ENCODE data around the gene CPS1.

GRCh38 chr2:210577263-210578071 is 21.1 kb downstream of the CPS1 start:
- peak; percentile 24 to 68 (median 63) for TF ChIP-seq CTCF (IDR thresholded peaks at IDR 0.05)
- no peak for TF ChIP-seq POLR2A (IDR thresholded peaks at IDR 0.05)
